OCI-LY1 (cell line): ENCODE measurements around the gene MEIOB.
"Not testable (repeated sequence)": the region's sequence is repeated elsewhere in the genome, so short reads cannot be mapped to it uniquely, and the experiment has no call there.

Source experiments
- H2AFZ ChIP-seq: fragments of 200-600 bp; sonication (generic), shearing (Covaris generic); 2 replicates; pipeline ENCODE4 v1.6.0; 2014; ENCODE audit warnings: antibody characterized with exemption, mild to moderate bottlenecking, low read length
- H3F3A ChIP-seq: fragments of 200-600 bp; sonication (generic), shearing (Covaris generic); 2 replicates; pipeline ENCODE4 v1.6.0; 2014; ENCODE audit warnings: mild to moderate bottlenecking, antibody characterized with exemption, low read length, moderate library complexity; ENCODE audit not compliant: insufficient read depth
- H3K27ac ChIP-seq: fragments of 200-600 bp; sonication (generic); 2 replicates; pipeline ENCODE4 v1.5.1; 2014; ENCODE audit warnings: low read length, mixed run types, mild to moderate bottlenecking, low read depth; ENCODE audit not compliant: poor library complexity, severe bottlenecking
- H3K27me3 ChIP-seq: fragments of 200-600 bp; sonication (generic); 2 replicates; pipeline ENCODE4 v1.6.0; 2014; ENCODE audit warnings: antibody characterized with exemption, mild to moderate bottlenecking, low read length, moderate library complexity; ENCODE audit not compliant: insufficient read depth
- H3K36me3 ChIP-seq: fragments of 200-600 bp; sonication (generic); 2 replicates; pipeline ENCODE4 v1.6.1; 2014; ENCODE audit warnings: mild to moderate bottlenecking, antibody characterized with exemption, low read length, moderate library complexity, mixed read lengths; ENCODE audit not compliant: insufficient read depth
- H3K4me1 ChIP-seq: fragments of 200-600 bp; sonication (generic); 2 replicates; pipeline ENCODE4 v1.5.1; 2014; ENCODE audit warnings: mild to moderate bottlenecking, low read length, moderate library complexity; ENCODE audit not compliant: insufficient read depth, severe bottlenecking
- H3K4me2 ChIP-seq: fragments of 200-600 bp; sonication (generic), shearing (Covaris generic); 2 replicates; pipeline ENCODE4 v1.6.1; 2014; ENCODE audit warnings: low read length
- H3K4me3 ChIP-seq: fragments of 200-600 bp; sonication (generic); 2 replicates; pipeline ENCODE4 v1.5.1; 2014; ENCODE audit warnings: low read length, low read depth, mild to moderate bottlenecking, mixed read lengths; ENCODE audit not compliant: poor library complexity, severe bottlenecking
- H3K79me2 ChIP-seq: fragments of 200-600 bp; shearing (Covaris generic); 2 replicates; pipeline ENCODE4 v1.6.1; 2016; ENCODE audit warnings: mixed run types, low read length, mixed read lengths; ENCODE audit not compliant: insufficient read depth
- H3K9ac ChIP-seq: fragments of 200-600 bp; sonication (generic), shearing (Covaris generic); 2 replicates; pipeline ENCODE4 v1.6.1; 2014; ENCODE audit warnings: mild to moderate bottlenecking, low read length, mixed read lengths
- H3K9me2 ChIP-seq: fragments of 200-600 bp; sonication (generic), shearing (Covaris generic); 2 replicates; pipeline ENCODE4 v1.6.1; 2014; ENCODE audit warnings: low read depth, mild to moderate bottlenecking, low read length, mixed read lengths
- H3K9me3 ChIP-seq: fragments of 200-600 bp; shearing (Covaris generic); 2 replicates; pipeline ENCODE4 v1.6.1; 2014; ENCODE audit warnings: low read length, mixed read lengths
- H4K20me1 ChIP-seq: fragments of 200-600 bp; sonication (generic), shearing (Covaris generic); 2 replicates; pipeline ENCODE4 v1.6.0; 2016; ENCODE audit warnings: mild to moderate bottlenecking, low read length; ENCODE audit not compliant: insufficient read depth
- EZH2 ChIP-seq: fragments of 200-600 bp; sonication (generic), shearing (Covaris generic); IDR thresholded peaks from 2 replicates; pipeline ENCODE4 v1.8.0; 2017; ENCODE audit warnings: borderline replicate concordance, mixed run types, mild to moderate bottlenecking, antibody characterized with exemption, low read length, moderate library complexity, mixed read lengths
- TF ChIP-seq, protein P1 (sequence below): fragments of 200-600 bp; sonication (generic), shearing (Covaris generic); IDR thresholded peaks from 2 replicates; pipeline ENCODE4 v1.5.1; 2017; ENCODE audit warnings: mild to moderate bottlenecking, antibody characterized with exemption, low read length, moderate library complexity, mixed read lengths

The MEIOB gene

GRCh38 chr16:1807626-1808025, 64.3 kb downstream of the MEIOB start:
- Histone ChIP-seq H3K79me2 (no peaks in the 10 kb centered on the region), H3K36me3 (peaks cover 8% of the 10 kb centered on the region; the same call in 1 of the 2 replicates), H4K20me1 (no peaks in the 10 kb centered on the region), H3K9me3 (no peaks in the 10 kb centered on the region), H3K4me2 (no peak overlapping the region), H3K4me1 (no peaks in the 10 kb centered on the region), H3K9me2 (no peaks in the 10 kb centered on the region), H3K27ac (no peak overlapping the region), H3K4me3 (no peak overlapping the region), H3F3A (no peaks in the 10 kb centered on the region), H2AFZ (no peak overlapping the region), H3K9ac (no peak overlapping the region), H3K27me3 (no peaks in the 10 kb centered on the region)
- TF ChIP-seq, protein P1, sequence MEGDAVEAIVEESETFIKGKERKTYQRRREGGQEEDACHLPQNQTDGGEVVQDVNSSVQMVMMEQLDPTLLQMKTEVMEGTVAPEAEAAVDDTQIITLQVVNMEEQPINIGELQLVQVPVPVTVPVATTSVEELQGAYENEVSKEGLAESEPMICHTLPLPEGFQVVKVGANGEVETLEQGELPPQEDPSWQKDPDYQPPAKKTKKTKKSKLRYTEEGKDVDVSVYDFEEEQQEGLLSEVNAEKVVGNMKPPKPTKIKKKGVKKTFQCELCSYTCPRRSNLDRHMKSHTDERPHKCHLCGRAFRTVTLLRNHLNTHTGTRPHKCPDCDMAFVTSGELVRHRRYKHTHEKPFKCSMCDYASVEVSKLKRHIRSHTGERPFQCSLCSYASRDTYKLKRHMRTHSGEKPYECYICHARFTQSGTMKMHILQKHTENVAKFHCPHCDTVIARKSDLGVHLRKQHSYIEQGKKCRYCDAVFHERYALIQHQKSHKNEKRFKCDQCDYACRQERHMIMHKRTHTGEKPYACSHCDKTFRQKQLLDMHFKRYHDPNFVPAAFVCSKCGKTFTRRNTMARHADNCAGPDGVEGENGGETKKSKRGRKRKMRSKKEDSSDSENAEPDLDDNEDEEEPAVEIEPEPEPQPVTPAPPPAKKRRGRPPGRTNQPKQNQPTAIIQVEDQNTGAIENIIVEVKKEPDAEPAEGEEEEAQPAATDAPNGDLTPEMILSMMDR, result no peak
- no peak for TF ChIP-seq EZH2

DNA sequence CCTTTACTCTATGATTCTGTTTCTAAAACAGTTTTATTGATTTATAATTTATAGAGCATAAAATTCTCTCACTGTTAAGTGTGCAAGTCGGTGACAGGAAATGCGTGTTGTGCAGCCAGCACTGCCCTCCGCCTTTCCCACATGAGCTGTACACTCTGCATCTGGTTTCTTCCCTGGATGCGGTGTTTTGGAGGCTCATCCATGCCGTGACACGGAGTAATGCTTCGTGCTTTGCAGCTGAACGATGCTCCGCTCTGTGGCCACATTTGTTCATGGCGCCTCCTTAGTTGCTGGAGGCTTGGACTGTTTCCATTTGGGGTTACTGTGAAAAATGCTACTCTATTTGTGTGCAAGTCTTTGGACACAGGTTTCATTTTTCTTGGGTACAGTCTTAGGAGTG, 71.3 kb downstream of the MEIOB start:
- peaks cover 8% of the 10 kb centered on the region for H3K9me3 ChIP-seq
- H3K9ac ChIP-seq, result no peak overlapping the region

DNA sequence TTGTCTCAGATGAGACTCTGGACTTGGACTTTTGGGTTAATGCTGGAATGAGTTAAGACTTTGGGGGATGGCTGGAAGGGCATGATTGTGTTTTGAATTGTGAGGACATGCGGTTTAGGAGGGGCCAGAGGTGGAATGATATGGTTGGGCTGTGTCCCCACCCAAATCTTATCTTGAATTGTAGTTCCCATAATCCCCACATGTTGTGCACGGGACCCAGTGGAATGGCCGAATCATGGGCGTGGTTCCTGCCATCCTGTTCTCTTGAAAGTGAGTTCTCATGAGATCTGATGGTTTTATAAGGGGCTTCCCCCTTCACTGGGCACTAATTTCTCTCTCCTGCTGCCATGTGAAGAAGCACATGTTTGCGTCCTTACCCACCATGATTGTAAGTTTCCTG, 72.7 kb downstream of the MEIOB start:
- H3F3A ChIP-seq, H3K9me2 ChIP-seq, H3K79me2 ChIP-seq, H3K36me3 ChIP-seq, H3K4me1 ChIP-seq, H2AFZ ChIP-seq, H4K20me1 ChIP-seq, H3K27me3 ChIP-seq, H3K9ac ChIP-seq, H3K4me3 ChIP-seq, H3K27ac ChIP-seq, H3K4me2 ChIP-seq, H3K9me3 ChIP-seq: not testable (repeated sequence)

More for the DNA sequence above, 71.3 kb downstream of the MEIOB start:
- H3K9me2 ChIP-seq, result no peaks in the 10 kb centered on the region
- H3K36me3 ChIP-seq, result peaks cover 7% of the 10 kb centered on the region; the same call in 1 of the 2 replicates
- H3K4me2 ChIP-seq, result no peak overlapping the region
- no peaks in the 10 kb centered on the region for H3K27me3 ChIP-seq
- no peaks in the 10 kb centered on the region for H3K79me2 ChIP-seq
- no peaks in the 10 kb centered on the region for H3F3A ChIP-seq
- no peak overlapping the region for H2AFZ ChIP-seq
- H3K4me1 ChIP-seq, result no peaks in the 10 kb centered on the region
- no peaks in the 10 kb centered on the region for H4K20me1 ChIP-seq
- H3K4me3 ChIP-seq, result no peak overlapping the region
- H3K27ac ChIP-seq, result no peak overlapping the region
- TF ChIP-seq, protein P1, result no peak
- no peak for TF ChIP-seq EZH2

DNA sequence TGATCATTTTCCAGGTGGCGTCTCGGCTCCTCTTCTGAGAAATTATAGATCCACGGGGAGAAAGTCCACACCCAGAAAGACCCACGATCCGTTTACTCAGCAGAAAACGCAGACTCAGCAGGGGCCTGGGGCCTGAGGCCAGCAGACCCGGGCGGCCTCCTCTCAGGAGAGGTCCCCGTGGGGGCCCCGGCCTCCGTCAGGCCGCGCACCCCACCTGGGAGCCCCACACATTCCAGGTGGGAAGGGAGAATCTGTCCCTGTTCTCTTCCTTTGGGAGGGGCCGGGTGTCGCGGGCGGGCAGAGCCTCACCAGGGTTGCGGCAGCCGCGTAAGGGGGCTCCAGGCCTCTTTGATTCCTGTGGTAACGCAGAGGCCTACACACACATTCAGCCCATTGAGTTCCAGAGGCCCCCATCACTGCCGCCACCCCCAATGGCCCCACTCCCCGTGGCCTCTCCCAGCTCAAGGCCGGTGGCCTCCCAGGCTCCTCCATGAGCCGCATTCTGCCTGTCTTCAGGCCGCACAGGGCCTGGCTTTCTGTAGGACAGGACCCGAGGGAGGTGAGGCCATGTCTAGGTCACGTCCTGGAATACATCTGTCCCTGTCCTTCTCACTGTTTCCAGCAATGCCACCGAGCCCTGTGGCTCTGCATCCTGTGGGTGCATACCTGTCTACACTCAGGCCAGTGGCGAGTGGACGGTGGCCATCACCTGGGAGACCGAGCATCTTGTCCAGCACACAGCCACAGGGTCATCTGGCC, 76.9 kb downstream of the MEIOB start:
- no peaks in the 10 kb centered on the region for H3K27me3 ChIP-seq
- H3K36me3 ChIP-seq, result peaks cover 7% of the 10 kb centered on the region
- no peak overlapping the region for H2AFZ ChIP-seq

More for the DNA sequence above, 76.9 kb downstream of the MEIOB start:
- no peak overlapping the region for H3K4me2 ChIP-seq
- no peak overlapping the region for H3K4me3 ChIP-seq
- no peak overlapping the region for H3K9ac ChIP-seq
- no peaks in the 10 kb centered on the region for H3K79me2 ChIP-seq
- no peaks in the 10 kb centered on the region for H3K9me2 ChIP-seq
- H3K9me3 ChIP-seq, result peaks cover 5% of the 10 kb centered on the region
- TF ChIP-seq, protein P1, result no peak
- no peak for TF ChIP-seq EZH2
- no peak overlapping the region for H3K27ac ChIP-seq
- no peaks in the 10 kb centered on the region for H4K20me1 ChIP-seq
- no peaks in the 10 kb centered on the region for H3K4me1 ChIP-seq
- H3F3A ChIP-seq, result no peaks in the 10 kb centered on the region
